Stomach (tissue), 4 donors: ENCODE data around the gene NUDT8.
"Not testable (repeated sequence)": the region's sequence is repeated elsewhere in the genome, so short reads cannot be mapped to it uniquely, and the experiment has no call there.

Experiments
- CTCF ChIP-seq, 7 experiments: fragments of 450-650 bp in 4 of 7; fragments of 200-600 bp in 3 of 7; sonication (generic) in 3 of 7; IDR thresholded peaks; one replicate each; pipeline ENCODE4 v1.5.1; 2016 to 2019; ENCODE audit warnings: antibody characterized with exemption in 7 of 7, control low read depth in 2 of 7, mild to moderate bottlenecking in 1 of 7
- POLR2AphosphoS5 ChIP-seq, 3 donors: sonication (generic); formaldehyde crosslinking; IDR thresholded peaks; one replicate each; pipeline ENCODE4 v1.6.1; 2016; ENCODE audit warnings: antibody characterized with exemption in 3 of 3

GRCh38 chr11:67660752-67661151, 31.0 kb upstream of the NUDT8 start:
- TF ChIP-seq CTCF, POLR2AphosphoS5 (IDR thresholded peaks at IDR 0.05): not testable (repeated sequence)
